Measurements from ENCODE around the gene C1orf226.

- TF ChIP-seq CTCF (IDR thresholded peaks at IDR 0.05) (no peak), POLR2A (IDR thresholded peaks at IDR 0.05) (no peak)
These were observed 1.3 kb upstream of the C1orf226 start for GRCh38 chr1:162380061-162380846.
